ENCODE results near the gene PNPLA6. TPM values are rescaled to one million over a fixed set of nuclear protein-coding genes. Genes with fewer than 3 reads are reported as not detected.

PNPLA6 gene
- total and polyA plus RNA-seq, 9 of the 15 experiments (the other 6 are each of a cell fraction or from before 2014, with no cell fraction given), result 0.07 to 30.2 (median 8.3) TPM

DNA sequence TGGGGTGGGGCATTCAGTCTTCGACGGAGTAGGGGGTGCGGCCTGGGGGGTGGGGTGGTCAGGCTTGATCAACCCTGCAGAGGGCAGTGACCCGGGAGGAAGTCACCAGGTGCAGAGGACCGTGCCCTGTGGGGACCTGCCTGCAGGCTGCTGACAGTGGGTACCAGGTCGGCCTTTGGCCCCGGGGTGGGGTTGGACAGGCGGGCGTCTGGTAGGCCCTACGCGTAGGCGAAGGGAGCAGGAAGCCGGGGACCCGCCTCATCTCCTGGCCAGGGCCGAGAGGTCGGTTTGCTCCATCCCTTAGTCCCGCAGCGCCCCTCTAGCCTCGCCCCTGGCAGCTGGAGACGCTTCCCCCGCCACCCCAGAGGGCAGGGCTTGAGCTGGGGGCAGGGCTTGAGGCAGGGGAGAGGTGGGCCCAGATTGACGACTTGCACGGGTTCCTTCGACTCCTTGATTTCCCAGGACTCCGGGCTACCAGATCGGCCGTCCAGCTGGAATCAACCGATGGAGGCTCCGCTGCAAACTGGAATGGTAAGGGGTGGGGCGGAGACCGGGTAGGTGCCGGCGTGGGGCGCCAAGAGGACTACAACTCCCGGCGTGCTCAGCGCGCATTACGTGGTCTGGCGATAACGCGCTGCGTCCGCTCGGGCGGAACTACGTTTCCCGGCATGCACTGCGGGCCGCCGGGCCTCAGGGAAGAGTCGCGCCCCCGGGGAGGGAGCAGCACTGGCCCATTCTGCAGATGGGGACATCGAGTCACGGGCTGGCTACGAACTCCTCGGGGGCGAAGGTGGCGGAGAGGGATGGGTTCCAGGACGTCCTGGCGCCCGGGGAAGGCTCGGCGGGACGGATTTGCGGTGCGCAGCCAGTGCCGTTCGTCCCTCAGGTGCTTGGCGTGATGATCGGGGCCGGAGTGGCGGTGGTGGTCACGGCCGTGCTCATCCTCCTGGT, at the start of gene PNPLA6 (continued):
- TF ChIP-seq TCF7 (IDR thresholded peaks at IDR 0.05; ENCODE audit: borderline replicate concordance) (no peak), MBD2 (IDR thresholded peaks at IDR 0.05; ENCODE audit: borderline replicate concordance, low read depth) (peak; percentile 97), NR2F6 (CRISPR knock-in tag; IDR thresholded peaks at IDR 0.05) (no peak), ZNF347 (CRISPR knock-in tag; IDR thresholded peaks at IDR 0.05; ENCODE audit: low read depth) (no peak), ZFX (CRISPR knock-in tag; IDR thresholded peaks at IDR 0.05) (peak; percentile 54), RBM25 (IDR thresholded peaks at IDR 0.05; ENCODE audit: low read depth, low read length, severe bottlenecking) (peak; percentile 100), NR3C1 (CRISPR knock-in tag; IDR thresholded peaks at IDR 0.05) (no peak), HNRNPK (IDR thresholded peaks at IDR 0.05; ENCODE audit: low read depth, low read length, poor library complexity, severe bottlenecking) (no peak), HDAC8 (tag; IDR thresholded peaks at IDR 0.05) (peak; percentile 76; the same call in 1 of the 2 replicates), ZBTB1 (CRISPR knock-in tag; IDR thresholded peaks at IDR 0.05; ENCODE audit: borderline replicate concordance, low read depth) (0 out of 2 replicates have a peak, but pooled peaks have one; percentile 6), POLR2G (IDR thresholded peaks at IDR 0.05; ENCODE audit: low read depth, low read length) (peak; percentile 72), SREBF2 (CRISPR knock-in tag; IDR thresholded peaks at IDR 0.05) (no peak), HNRNPUL1 (IDR thresholded peaks at IDR 0.05; ENCODE audit: low read length) (no peak), GTF2E2 (tag; IDR thresholded peaks at IDR 0.05) (no peak), ZBTB17 (CRISPR knock-in tag; IDR thresholded peaks at IDR 0.05) (peak; percentile 54; the same call in 1 of the 2 replicates), SP2 (IDR thresholded peaks at IDR 0.05; ENCODE audit: extremely low read depth, low read depth, low read length, poor library complexity, severe bottlenecking) (no peak)
- TF ChIP-seq, protein P1, sequence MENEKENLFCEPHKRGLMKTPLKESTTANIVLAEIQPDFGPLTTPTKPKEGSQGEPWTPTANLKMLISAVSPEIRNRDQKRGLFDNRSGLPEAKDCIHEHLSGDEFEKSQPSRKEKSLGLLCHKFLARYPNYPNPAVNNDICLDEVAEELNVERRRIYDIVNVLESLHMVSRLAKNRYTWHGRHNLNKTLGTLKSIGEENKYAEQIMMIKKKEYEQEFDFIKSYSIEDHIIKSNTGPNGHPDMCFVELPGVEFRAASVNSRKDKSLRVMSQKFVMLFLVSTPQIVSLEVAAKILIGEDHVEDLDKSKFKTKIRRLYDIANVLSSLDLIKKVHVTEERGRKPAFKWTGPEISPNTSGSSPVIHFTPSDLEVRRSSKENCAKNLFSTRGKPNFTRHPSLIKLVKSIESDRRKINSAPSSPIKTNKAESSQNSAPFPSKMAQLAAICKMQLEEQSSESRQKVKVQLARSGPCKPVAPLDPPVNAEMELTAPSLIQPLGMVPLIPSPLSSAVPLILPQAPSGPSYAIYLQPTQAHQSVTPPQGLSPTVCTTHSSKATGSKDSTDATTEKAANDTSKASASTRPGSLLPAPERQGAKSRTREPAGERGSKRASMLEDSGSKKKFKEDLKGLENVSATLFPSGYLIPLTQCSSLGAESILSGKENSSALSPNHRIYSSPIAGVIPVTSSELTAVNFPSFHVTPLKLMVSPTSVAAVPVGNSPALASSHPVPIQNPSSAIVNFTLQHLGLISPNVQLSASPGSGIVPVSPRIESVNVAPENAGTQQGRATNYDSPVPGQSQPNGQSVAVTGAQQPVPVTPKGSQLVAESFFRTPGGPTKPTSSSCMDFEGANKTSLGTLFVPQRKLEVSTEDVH (IDR thresholded peaks at IDR 0.05; ENCODE audit: low read depth, partially characterized antibody), result no peak
- TF ChIP-seq, protein P2, sequence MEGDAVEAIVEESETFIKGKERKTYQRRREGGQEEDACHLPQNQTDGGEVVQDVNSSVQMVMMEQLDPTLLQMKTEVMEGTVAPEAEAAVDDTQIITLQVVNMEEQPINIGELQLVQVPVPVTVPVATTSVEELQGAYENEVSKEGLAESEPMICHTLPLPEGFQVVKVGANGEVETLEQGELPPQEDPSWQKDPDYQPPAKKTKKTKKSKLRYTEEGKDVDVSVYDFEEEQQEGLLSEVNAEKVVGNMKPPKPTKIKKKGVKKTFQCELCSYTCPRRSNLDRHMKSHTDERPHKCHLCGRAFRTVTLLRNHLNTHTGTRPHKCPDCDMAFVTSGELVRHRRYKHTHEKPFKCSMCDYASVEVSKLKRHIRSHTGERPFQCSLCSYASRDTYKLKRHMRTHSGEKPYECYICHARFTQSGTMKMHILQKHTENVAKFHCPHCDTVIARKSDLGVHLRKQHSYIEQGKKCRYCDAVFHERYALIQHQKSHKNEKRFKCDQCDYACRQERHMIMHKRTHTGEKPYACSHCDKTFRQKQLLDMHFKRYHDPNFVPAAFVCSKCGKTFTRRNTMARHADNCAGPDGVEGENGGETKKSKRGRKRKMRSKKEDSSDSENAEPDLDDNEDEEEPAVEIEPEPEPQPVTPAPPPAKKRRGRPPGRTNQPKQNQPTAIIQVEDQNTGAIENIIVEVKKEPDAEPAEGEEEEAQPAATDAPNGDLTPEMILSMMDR (IDR thresholded peaks at IDR 0.05 in 2 of 3, conservative IDR thresholded peaks at IDR 0.05 in 1 of 3; ENCODE audit: insufficient read depth in 2 of 3, low read depth in 1 of 3, low read length in 3 of 3), result peak in 1 of 3 experiments; percentile 7; a peak in 1 of 6 replicates
- TF ChIP-seq, protein P3, sequence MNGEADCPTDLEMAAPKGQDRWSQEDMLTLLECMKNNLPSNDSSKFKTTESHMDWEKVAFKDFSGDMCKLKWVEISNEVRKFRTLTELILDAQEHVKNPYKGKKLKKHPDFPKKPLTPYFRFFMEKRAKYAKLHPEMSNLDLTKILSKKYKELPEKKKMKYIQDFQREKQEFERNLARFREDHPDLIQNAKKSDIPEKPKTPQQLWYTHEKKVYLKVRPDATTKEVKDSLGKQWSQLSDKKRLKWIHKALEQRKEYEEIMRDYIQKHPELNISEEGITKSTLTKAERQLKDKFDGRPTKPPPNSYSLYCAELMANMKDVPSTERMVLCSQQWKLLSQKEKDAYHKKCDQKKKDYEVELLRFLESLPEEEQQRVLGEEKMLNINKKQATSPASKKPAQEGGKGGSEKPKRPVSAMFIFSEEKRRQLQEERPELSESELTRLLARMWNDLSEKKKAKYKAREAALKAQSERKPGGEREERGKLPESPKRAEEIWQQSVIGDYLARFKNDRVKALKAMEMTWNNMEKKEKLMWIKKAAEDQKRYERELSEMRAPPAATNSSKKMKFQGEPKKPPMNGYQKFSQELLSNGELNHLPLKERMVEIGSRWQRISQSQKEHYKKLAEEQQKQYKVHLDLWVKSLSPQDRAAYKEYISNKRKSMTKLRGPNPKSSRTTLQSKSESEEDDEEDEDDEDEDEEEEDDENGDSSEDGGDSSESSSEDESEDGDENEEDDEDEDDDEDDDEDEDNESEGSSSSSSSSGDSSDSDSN (IDR thresholded peaks at IDR 0.05; ENCODE audit: borderline replicate concordance in 1 of 2, low read depth in 2 of 2, low read length in 2 of 2), result no peak
